Stimulated activated CD8-positive, alpha-beta memory T cell treated with anti-CD3 and anti-CD28 coated beads, Interleukin-4, amount 100 ng/mL, for 4 hours (primary cell): Measurements from ENCODE around the gene BCL7B.
"Not testable (repeated sequence)": the region's sequence is repeated elsewhere in the genome, so short reads cannot be mapped to it uniquely, and the experiment has no call there.

ENCODE experiments used
- DNase-seq, 2 donors: peaks; one replicate each; pipeline ENCODE4 v3.0.0-alpha.2; 2020; ENCODE audit warnings: low read depth in 2 of 2, low spot score in 1 of 2

Gene BCL7B

GRCh38 chr7:73503229-73503628 lies 54.3 kb downstream of the BCL7B start:
- DNase-seq, result no peak

GRCh38 chr7:73496626-73497025 lies 60.9 kb downstream of the BCL7B start:
- no peak for DNase-seq

GRCh38 chr7:73495507-73495906 lies 62.0 kb downstream of the BCL7B start:
- DNase-seq, result not testable (repeated sequence)

- no peak for DNase-seq
Measured at GRCh38 chr7:73489976-73490375, 67.5 kb downstream of the BCL7B start.

GRCh38 chr7:73487486-73487885 lies 70.0 kb downstream of the BCL7B start:
- DNase-seq, result no peak
